Sigmoid colon (tissue), 7 donors: Measurements from ENCODE around the gene SYNPO2. TPM values are rescaled to one million over a fixed set of nuclear protein-coding genes. Genes with fewer than 3 reads are reported as not detected.

Experiments
- DNase-seq: peaks from one replicate; pipeline ENCODE4 v3.0.0-alpha.2; 2019
- H3K27ac ChIP-seq, 4 donors: fragments of 200-600 bp; sonication (generic); one replicate each; pipeline ENCODE4 v1.5.1; 2016 to 2019; ENCODE audit warnings: mild to moderate bottlenecking in 1 of 4
- H3K27me3 ChIP-seq, 3 donors: fragments of 200-600 bp; sonication (generic); one replicate each; pipeline ENCODE4 v1.5.1; 2019; ENCODE audit warnings: mild to moderate bottlenecking in 1 of 3
- H3K36me3 ChIP-seq, 4 donors: fragments of 200-600 bp; sonication (generic); one replicate each; pipeline ENCODE4 v1.5.1; 2016 to 2019
- H3K4me1 ChIP-seq, 4 donors: fragments of 200-600 bp; sonication (generic); one replicate each; pipeline ENCODE4 v1.5.1; 2017 to 2019
- H3K4me3 ChIP-seq, 4 donors: fragments of 200-600 bp; sonication (generic); one replicate each; pipeline ENCODE4 v1.5.1; 2017 to 2019; ENCODE audit warnings: mild to moderate bottlenecking in 2 of 4, moderate library complexity in 1 of 4
- H3K9me3 ChIP-seq, 4 donors: fragments of 200-600 bp in 3 of 4; sonication (generic) in 3 of 4; one replicate each; pipeline versions ENCODE4 v1.5.1 to v1.6.1; 2013 to 2019
- CTCF ChIP-seq, 4 experiments: fragments of 450-650 bp in 3 of 4; fragments of 200-600 bp in 1 of 4; IDR thresholded peaks; one replicate each; pipeline ENCODE4 v1.5.1; 2016 to 2019; ENCODE audit warnings: antibody characterized with exemption in 4 of 4, mild to moderate bottlenecking in 3 of 4, moderate library complexity in 2 of 4
- EP300 ChIP-seq, 4 donors: sonication (generic); formaldehyde crosslinking; IDR thresholded peaks; one replicate each; pipeline ENCODE4 v1.6.1; 2017; ENCODE audit warnings: antibody characterized with exemption in 4 of 4
- POLR2A ChIP-seq, 2 donors: fragments of 450-650 bp; IDR thresholded peaks; one replicate each; pipeline ENCODE4 v1.6.1; 2016; ENCODE audit warnings: antibody characterized with exemption in 2 of 2, mild to moderate bottlenecking in 2 of 2, moderate library complexity in 2 of 2
- POLR2AphosphoS5 ChIP-seq, 4 donors: sonication (generic); formaldehyde crosslinking; IDR thresholded peaks; one replicate each; pipeline ENCODE4 v1.6.1; 2017; ENCODE audit warnings: antibody characterized with exemption in 4 of 4
- WGBS, 2 donors: extraction: QIAGEN DNeasy Blood & Tissue Kit; methylation state at CpG; one replicate each; pipeline ENCODE4 v1.1.7; 2013; 5-methylcytosine and 5-hydroxymethylcytosine counted together
- intact Hi-C: fragments of 100-400 bp; cut with DNase I; formaldehyde crosslinking; loops from one replicate; pipeline ENCODE4 v1.15.1; 2023
- polyA plus RNA-seq, 3 donors: library from polyadenylated mRNA; stranded (reverse); fragments of 200-250 nt; gene quantifications; one replicate each; pipeline ENCODE4 v1.2.3, GENCODE V29; 2013
- total RNA-seq, 4 donors: library from RNA; depleted of rRNA; stranded (reverse); fragments of >200 nt; gene quantifications; one replicate each; pipeline ENCODE4 v1.1.0, GENCODE V29; 2016
- donor health status: healthy with polysubstance abuse.
- donor health status: Bipolar disorder and iron deficiency.
- donor health status: healthy.

Gene SYNPO2
- total and polyA plus RNA-seq, 7 donors = 2.1 to 1,591 (median 611) TPM

- intact Hi-C loops = loop anchor here (2.0 to 10.0 kb wide), 4 partner anchors 56 to 1072 kb away; partner anchors contain the start of gene USP53
Measured at GRCh38 chr4:118983293-118983692, 94.6 kb downstream of the SYNPO2 start.

DNA sequence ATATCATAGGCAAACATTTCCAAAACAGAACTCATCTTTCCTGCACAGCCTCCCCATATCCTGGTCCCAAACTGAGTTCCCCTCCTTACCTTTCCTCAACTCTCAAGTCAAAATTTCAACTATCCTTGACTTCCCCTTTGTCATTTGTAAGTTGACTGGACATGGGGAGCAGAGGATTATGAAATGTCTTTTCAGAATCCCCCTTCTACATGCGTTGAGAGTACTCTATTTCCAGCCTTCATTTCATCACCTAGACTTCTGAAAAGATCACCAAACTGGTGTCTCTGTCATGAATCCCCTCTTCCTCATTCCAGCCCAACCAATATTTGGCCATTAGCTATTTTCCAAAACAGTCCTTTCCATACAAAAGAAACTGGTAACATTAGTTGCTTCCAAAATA lies 95.2 kb downstream of the SYNPO2 start:
- 77 to 79% methylated on average over 1 of the region's 1 CpG for WGBS, 2 donors
- Histone ChIP-seq H3K4me3 (no peak overlapping the region), H3K4me1 (peaks cover 0 to 100% (median 80%) of the 10 kb centered on the region in 4 donors), H3K27me3 (no peaks in the 10 kb centered on the region), H3K9me3 (no peaks in the 10 kb centered on the region), H3K36me3 (no peaks in the 10 kb centered on the region), H3K27ac (peak overlapping the region; percentile 84 to 90 (median 87))
- no peak for DNase-seq
- TF ChIP-seq POLR2A (IDR thresholded peaks at IDR 0.05) (no peak), EP300 (IDR thresholded peaks at IDR 0.05) (no peak), CTCF (IDR thresholded peaks at IDR 0.05) (no peak)
- intact Hi-C loops = loop anchor here (2.0 to 10.0 kb wide), 4 partner anchors 55 to 1071 kb away; partner anchors contain the start of gene USP53

More at GRCh38 chr4:118983293-118983692, 94.6 kb downstream of the SYNPO2 start:
- no peak for DNase-seq
- no peaks in the 10 kb centered on the region for H3K9me3 ChIP-seq
- WGBS, 2 donors = 81 to 85% methylated on average over 2 of the region's 2 CpGs
- TF ChIP-seq POLR2A (IDR thresholded peaks at IDR 0.05) (no peak), POLR2AphosphoS5 (IDR thresholded peaks at IDR 0.05) (no peak), CTCF (IDR thresholded peaks at IDR 0.05) (no peak), EP300 (IDR thresholded peaks at IDR 0.05) (no peak)
- H3K4me3 ChIP-seq = no peak overlapping the region
- peaks cover 0 to 99% (median 75%) of the 10 kb centered on the region in 4 donors for H3K4me1 ChIP-seq
- no peaks in the 10 kb centered on the region for H3K27me3 ChIP-seq
- peak overlapping the region; percentile 84 to 90 (median 87) for H3K27ac ChIP-seq
- no peaks in the 10 kb centered on the region for H3K36me3 ChIP-seq

- H3K36me3 ChIP-seq = no peaks in the 10 kb centered on the region
- no peaks in the 10 kb centered on the region for H3K27me3 ChIP-seq
- H3K9me3 ChIP-seq = no peaks in the 10 kb centered on the region
- no peak for DNase-seq
- peaks cover 0 to 100% (median 91%) of the 10 kb centered on the region in 4 donors for H3K4me1 ChIP-seq
- 92 to 94% methylated on average over 5 of the region's 5 CpGs for WGBS, 2 donors
- intact Hi-C loops = loop anchor here (10.0 kb wide), 1 partner anchor 1069 kb away; no protein-coding TSS in a partner anchor
- no peak overlapping the region for H3K4me3 ChIP-seq
- no peak for TF ChIP-seq POLR2AphosphoS5 (IDR thresholded peaks at IDR 0.05)
- no peak for TF ChIP-seq EP300 (IDR thresholded peaks at IDR 0.05)
- TF ChIP-seq POLR2A (IDR thresholded peaks at IDR 0.05) = no peak
- no peak for TF ChIP-seq CTCF (IDR thresholded peaks at IDR 0.05)
- peak overlapping the region; percentile 84 to 90 (median 87) for H3K27ac ChIP-seq
Measured at GRCh38 chr4:118985170-118986000, 96.7 kb downstream of the SYNPO2 start.

DNA sequence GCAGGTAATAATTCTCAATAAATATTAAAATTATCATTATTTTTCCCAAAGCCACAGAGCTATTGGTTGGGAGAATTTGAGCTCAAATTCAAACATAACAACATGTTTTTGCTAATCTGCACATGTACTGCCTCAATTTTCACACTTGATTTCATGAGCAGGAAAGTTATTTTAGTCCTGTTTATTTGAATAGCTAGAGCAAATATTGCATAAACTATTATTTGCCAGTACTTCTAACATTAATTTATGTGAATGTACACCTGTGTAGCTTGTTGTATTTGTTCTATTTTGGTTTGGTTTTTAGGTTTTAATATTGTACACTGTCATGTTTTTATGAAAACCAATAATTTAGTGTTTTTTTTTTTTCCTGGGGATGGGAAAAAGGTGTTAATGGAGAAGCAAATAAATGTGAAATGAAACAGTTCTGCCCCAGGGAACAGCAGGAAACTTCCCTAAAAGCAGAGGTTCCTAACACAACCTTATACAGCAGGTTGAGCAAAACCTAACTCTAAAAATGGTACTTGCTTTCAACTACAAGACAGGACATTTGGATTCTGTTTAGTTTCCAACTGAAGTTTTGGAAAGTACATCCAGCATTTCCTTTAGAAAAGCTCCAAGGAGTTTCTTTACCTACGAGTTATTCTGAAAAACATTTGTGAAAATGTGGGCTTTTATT lies 99.4 kb downstream of the SYNPO2 start:
- H3K4me1 ChIP-seq = peaks cover 0 to 100% (median 90%) of the 10 kb centered on the region in 4 donors
- no peak overlapping the region for H3K4me3 ChIP-seq
- no peak for TF ChIP-seq POLR2A (IDR thresholded peaks at IDR 0.05)
- TF ChIP-seq EP300 (IDR thresholded peaks at IDR 0.05) = no peak
- no peak for TF ChIP-seq CTCF (IDR thresholded peaks at IDR 0.05)
- TF ChIP-seq POLR2AphosphoS5 (IDR thresholded peaks at IDR 0.05) = peak; percentile 43 to 58 (median 52)
- no peaks in the 10 kb centered on the region for H3K27me3 ChIP-seq
- no peaks in the 10 kb centered on the region for H3K36me3 ChIP-seq
- WGBS, 2 donors = 87 to 88% methylated on average over 1 of the region's 1 CpG
- intact Hi-C loops = loop anchor here (10.0 kb wide), 1 partner anchor 1067 kb away; no protein-coding TSS in a partner anchor
- no peak for DNase-seq
- no peaks in the 10 kb centered on the region for H3K9me3 ChIP-seq
- peak overlapping the region; percentile 84 to 90 (median 87) for H3K27ac ChIP-seq
